ENCODE data around the gene THUMPD1.
"Not testable (repeated sequence)": the region's sequence is repeated elsewhere in the genome, so short reads cannot be mapped to it uniquely, and the experiment has no call there.

The THUMPD1 gene

GRCh38 chr16:20741554-20742285 lies at the start of gene THUMPD1:
TSS of gene THUMPD1 (minus strand) at chr16:20741818. CDS start at chr16:20741739, 79 bp downstream.
- peak; percentile 95 for DNase-seq (ENCODE audit: low spot score)
- no peak for FAIRE-seq

DNA sequence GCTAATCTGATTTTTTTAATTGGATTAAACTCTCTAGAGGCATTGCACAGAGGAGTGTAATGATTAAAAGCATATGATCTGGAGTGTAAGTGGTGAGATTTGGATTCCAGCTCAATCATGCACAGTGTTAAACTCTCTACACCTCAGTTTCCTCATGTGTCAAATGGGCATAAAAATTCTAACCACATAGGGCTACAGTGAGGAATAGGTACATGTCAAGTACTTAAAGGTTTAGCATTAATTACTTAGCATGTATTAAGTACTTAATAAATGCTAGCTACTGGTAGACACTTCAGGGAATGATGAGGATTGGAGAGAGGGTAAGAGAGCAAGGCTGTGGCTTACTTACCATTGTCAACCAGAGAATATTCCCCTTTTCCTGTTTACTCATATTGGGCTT lies 47.5 kb upstream of the THUMPD1 start:
- no peak for FAIRE-seq
- DNase-seq (ENCODE audit: low spot score): no peak

- FAIRE-seq (no peak), DNase-seq (ENCODE audit: low spot score) (no peak)
Observed at GRCh38 chr16:20784204-20784603, 42.6 kb upstream of the THUMPD1 start.

DNA sequence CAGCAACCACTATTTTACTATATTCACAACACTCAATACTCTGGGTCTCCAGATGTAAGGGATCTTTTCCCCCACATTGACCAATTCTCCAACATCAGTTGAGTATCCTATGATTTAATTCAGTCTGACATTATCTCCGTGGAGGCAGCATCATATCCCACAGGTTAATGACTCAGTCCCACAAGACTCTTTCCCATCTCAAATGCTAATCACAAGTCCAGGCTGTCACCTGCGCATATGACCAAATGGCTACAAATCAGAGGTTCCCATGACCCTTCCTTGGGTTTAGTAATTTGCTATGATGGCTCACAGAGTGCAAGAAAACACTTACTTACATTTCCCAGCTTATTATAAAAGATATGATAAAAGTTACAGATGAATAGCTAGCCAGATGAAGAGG lies 40.9 kb upstream of the THUMPD1 start:
- DNase-seq (ENCODE audit: low spot score): no peak
- no peak for FAIRE-seq

DNA sequence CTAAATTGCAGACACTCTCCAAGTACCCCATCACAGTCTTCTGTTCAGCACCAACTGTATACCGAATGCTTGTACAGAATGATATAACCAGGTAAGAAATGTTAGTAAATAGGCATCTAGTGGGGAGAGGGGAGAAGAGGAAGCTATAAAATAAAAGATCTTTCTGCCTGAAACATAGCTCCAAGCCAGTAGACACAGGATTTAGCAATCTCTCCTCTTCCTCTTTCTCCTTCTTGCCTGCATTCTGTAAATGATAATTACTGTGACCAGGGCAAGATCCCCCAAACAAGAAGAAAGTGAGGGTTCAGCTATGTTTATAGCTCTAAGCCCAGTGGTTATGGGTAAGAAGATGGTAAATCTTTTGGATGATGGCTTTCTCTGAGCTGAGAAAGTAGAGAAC lies 40.1 kb upstream of the THUMPD1 start:
- DNase-seq (ENCODE audit: low spot score): no peak
- no peak for FAIRE-seq

DNA sequence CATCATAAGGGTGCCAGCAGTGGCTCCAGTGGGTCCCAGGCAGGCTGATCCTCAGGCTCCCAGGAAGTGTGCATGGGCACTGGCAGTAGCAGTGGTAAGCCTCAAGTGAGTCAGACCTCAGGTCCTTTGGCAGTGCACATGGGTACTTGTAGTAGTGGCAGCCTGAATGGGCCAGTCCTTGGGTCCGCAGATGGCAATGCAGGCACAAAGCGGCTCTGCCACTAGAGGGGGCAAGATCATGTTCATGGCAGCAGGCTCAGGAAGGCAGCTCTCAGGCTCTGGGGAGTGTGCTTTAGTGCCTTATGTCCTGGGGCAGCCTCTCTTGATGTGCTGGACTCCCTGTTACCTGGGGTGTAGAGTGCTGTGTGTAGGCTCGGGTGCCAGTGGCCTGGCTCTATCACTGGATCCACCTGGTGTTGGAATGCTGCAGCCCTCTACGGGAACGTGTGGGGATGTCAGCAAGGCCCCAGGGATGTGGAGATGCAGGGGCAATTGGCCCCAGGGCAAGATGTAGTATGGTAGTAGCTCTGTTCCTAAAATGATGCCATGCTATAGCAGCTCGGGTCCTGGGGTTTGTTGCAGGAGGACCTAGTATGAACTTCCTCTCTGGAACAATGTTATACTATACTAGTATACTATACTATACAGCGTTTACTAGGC lies 33.2 kb upstream of the THUMPD1 start:
- DNase-seq (ENCODE audit: low spot score) (peak; percentile 69), FAIRE-seq (peak; percentile 65)

GRCh38 chr16:20773679-20774078 lies 32.1 kb upstream of the THUMPD1 start:
- no peak for DNase-seq (ENCODE audit: low spot score)
- no peak for FAIRE-seq

DNA sequence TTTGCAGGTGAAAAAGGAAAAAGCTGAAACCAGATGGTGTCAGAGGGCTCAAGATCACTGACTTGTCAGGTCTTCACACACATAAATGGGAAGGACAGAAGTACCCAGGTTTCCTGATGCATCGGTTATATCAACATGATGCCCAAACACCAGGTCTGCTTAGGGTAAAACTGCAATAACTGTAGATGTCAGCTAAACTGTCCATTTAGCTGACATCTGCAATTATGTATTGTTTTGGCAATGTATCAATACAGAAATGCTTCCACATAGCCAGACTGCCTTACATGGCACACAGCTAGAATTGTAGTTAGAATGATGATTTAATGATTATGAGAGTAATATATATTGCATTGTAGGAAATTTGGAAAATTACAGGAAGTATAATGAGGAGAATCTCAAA lies 27.2 kb upstream of the THUMPD1 start:
- FAIRE-seq: no peak
- no peak for DNase-seq (ENCODE audit: low spot score)

- DNase-seq (ENCODE audit: low spot score): no peak
- no peak for FAIRE-seq
Observed at GRCh38 chr16:20768121-20768520, 26.5 kb upstream of the THUMPD1 start.

- no peak for FAIRE-seq
- DNase-seq (ENCODE audit: low spot score): no peak
Observed at GRCh38 chr16:20767577-20767976, 26.0 kb upstream of the THUMPD1 start.

DNA sequence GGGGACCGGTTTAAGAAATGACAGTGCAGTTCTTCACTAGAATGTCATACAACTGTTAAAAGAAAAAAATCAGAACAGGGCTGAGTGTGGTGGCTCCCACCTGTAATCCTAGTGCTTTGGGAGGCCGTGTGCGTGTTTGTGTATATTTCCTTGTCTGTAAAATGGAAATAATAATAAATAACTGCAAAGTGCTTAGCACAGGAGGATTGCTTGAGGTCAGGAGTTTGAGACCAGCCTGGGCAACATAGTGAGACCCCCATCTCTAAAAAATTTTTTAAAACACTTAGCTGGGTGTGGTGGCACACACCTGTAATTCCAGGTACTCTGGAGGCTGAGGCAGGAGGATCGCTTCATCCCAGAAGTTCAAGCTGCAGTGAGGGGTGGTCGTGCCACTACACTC lies 24.7 kb upstream of the THUMPD1 start:
- FAIRE-seq (no peak), DNase-seq (ENCODE audit: low spot score) (no peak)

GRCh38 chr16:20765732-20766131 lies 24.1 kb upstream of the THUMPD1 start:
- DNase-seq (ENCODE audit: low spot score) (no peak), FAIRE-seq (no peak)

DNA sequence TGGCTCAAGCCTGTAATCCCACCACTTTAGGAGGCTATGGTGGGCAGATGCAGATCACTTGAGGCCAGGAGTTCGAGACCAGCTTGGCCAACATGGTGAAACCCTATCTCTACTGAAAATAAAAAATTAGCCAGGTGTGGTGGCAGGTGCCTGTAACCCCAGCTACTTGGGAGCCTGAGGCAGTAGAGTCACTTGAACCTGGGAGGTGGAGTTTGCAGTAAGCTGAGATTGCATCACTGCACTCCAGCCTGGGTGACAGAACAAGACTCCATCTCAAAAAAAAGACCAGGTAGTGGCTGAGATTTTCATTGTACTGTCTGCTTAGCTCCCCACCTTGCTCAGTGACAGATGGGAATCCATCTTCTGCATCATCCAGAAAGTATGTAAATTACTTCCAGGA lies 22.8 kb upstream of the THUMPD1 start:
- DNase-seq (ENCODE audit: low spot score); FAIRE-seq: not testable (repeated sequence)

GRCh38 chr16:20763461-20764232 lies 22.0 kb upstream of the THUMPD1 start, which contains the start of gene ACSM3:
TSS of gene ACSM3 (plus strand) at chr16:20764014. CDS start at chr16:20770035, 6,021 bp downstream.
- DNase-seq (ENCODE audit: low spot score) (peak; percentile 64), FAIRE-seq (no peak)

DNA sequence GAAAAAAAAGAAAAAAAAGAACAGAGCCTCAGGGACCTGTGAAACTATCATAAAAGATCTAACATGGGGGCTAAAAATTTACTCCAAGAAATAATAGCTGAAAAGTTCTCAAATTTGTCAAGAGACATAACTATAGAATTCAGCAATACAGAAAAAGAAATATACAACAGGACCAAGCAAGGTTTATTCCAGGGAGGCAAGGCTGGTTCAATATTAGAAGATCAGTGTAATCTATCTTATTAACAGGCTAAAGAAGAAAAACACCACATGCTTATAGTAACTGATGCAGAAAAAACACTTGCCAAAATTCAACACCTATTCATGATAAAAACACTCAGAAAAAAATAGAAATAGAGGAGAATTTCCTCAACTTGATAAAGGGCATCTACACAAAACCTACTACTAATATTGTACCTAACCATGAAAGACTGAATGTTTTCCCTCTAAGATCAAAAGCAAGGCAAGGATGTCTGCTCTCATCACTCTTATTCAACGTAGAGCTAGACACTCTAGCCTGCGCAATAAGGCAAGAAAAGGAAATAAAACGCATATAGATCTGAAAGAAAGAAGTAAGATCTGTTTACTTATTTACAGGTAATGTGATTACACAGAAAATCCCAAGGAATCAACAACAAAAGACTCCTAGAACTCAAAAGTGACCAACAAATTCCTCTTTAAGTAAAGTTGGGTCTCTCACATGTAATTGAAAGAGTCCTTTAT lies 20.9 kb upstream of the THUMPD1 start:
- no peak for FAIRE-seq
- DNase-seq (ENCODE audit: low spot score): no peak

GRCh38 chr16:20761175-20761574 lies 19.6 kb upstream of the THUMPD1 start:
- no peak for FAIRE-seq
- no peak for DNase-seq (ENCODE audit: low spot score)

- FAIRE-seq (no peak), DNase-seq (ENCODE audit: low spot score) (no peak)
Observed at GRCh38 chr16:20760346-20760745, 18.7 kb upstream of the THUMPD1 start.

GRCh38 chr16:20755799-20756198 lies 14.2 kb upstream of the THUMPD1 start:
- not testable (repeated sequence) for FAIRE-seq; DNase-seq (ENCODE audit: low spot score)

- FAIRE-seq (no peak), DNase-seq (ENCODE audit: low spot score) (no peak)
Observed at GRCh38 chr16:20755238-20755637, 13.6 kb upstream of the THUMPD1 start.

GRCh38 chr16:20753727-20754126 lies 12.1 kb upstream of the THUMPD1 start:
- FAIRE-seq: no peak
- no peak for DNase-seq (ENCODE audit: low spot score)

DNA sequence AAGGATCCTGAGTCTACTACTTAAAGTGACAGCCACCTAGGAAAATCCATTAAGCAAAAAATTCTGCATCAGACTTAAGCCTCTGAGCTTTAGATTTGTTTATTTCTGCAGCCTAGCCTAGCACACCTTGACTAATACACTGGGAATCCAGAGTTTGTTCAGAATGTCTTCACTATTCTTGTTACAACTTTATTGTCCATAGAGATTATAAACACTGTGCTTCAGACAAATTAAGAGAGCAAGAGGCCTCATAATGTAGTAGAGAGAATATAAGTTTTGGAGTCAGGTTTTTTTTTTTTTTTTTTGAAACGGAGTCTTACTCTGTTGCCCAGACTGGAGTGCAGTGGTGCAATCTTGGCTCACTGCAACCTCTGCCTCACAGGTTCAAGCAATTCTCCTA lies 8.9 kb upstream of the THUMPD1 start:
- DNase-seq (ENCODE audit: low spot score) (no peak), FAIRE-seq (no peak)
